Measurements from ENCODE around the gene C12orf43. TPM values are rescaled to one million over a fixed set of nuclear protein-coding genes. Genes with fewer than 3 reads are reported as not detected.

C12orf43 gene
- total RNA-seq, 6 donors from 2014 or later = 12.2 to 19.6 (median 16.0) TPM

DNA sequence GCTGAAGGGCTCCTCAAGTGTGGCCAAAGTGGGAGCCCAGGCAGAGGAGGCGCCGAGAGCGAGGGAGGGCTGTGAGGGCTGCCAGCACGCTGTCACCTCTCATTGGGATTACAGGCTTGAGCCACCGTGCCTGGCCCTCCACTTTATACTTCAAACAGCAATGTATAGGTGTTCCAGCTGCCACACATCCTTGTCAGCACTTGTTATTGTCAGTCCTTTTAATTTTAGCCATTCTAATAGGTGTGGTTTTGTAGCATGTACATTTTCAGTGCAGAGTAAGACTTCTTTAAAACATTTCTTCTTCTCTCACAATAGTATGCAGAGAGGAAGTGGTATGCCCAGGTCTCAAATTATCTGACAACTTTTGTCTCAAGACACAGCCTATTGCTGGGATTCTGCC, 65.5 kb downstream of the C12orf43 start:
- Histone ChIP-seq H3K36me3 (no peaks in the 10 kb centered on the region), H3K27me3 (no peaks in the 10 kb centered on the region), H3K27ac (no peak overlapping the region), H3K4me3 (no peak overlapping the region), H3K9me3 (no peaks in the 10 kb centered on the region), H3K4me1 (no peaks in the 10 kb centered on the region)
- no peak for ATAC-seq (ENCODE audit: low FRiP score in 2 of 2)
- TF ChIP-seq CTCF (IDR thresholded peaks at IDR 0.05) = no peak
- TF ChIP-seq POLR2A (IDR thresholded peaks at IDR 0.05) = no peak
- no peak for TF ChIP-seq POLR2AphosphoS5 (IDR thresholded peaks at IDR 0.05)
- TF ChIP-seq EP300 (IDR thresholded peaks at IDR 0.05) = no peak
- WGBS, 2 donors = 94 to 96% methylated on average over 5 of the region's 5 CpGs
- DNase-seq = no peak

Other genes starting within 250 kb of the C12orf43 start
- gene SPPL3, start 112.1 kb downstream of the C12orf43 start, total RNA-seq = 10 to 100 TPM; 17.8 to 44.3 (median 23.2) TPM
- gene HNF1A, start 37.9 kb downstream of the C12orf43 start, total RNA-seq = under 1 TPM in 2 of 6 donors, not detected in 4; 0.24 to 0.30 TPM
- gene OASL, start 22.8 kb upstream of the C12orf43 start, total RNA-seq = 10 to 100 TPM in 4 of 6 donors, 1 to 10 TPM in 2; 5.2 to 24.2 (median 17.2) TPM
- gene P2RX7, start 116.4 kb upstream of the C12orf43 start, total RNA-seq = 10 to 100 TPM in 4 of 6 donors, 1 to 10 TPM in 2; 8.2 to 37.1 (median 15.4) TPM
- gene P2RX4, start 193.6 kb upstream of the C12orf43 start, total RNA-seq = 10 to 100 TPM; 62.7 to 98.5 (median 79.5) TPM

Data from upper lobe of left lung (tissue), 6 donors.